Endothelial cell of umbilical vein (primary cell): ENCODE data around the gene GPR33. TPM values are rescaled to one million over a fixed set of nuclear protein-coding genes. Genes with fewer than 3 reads are reported as not detected.

Experiments
- BruUV-seq: library from RNA; stranded (reverse); fragments of 400-500 nt; replicated peaks from 2 replicates; lab custom pipeline; 2021; lab: Mats Ljungman, UMichigan
- CTCF ChIA-PET: fragments of 300-600, 350-600 bp; sonication (Branson Sonifier 250); formaldehyde crosslinking; loops from one replicate; lab custom pipeline; 2021; ENCODE audit warnings: antibody characterized with exemption, inconsistent platforms; lab: Charles Lee
- POLR2A ChIA-PET: fragments of 300-600, 350-600 bp; sonication (Branson Sonifier 250); formaldehyde crosslinking; loops from one replicate; lab custom pipeline; 2021; ENCODE audit warnings: antibody characterized with exemption, inconsistent platforms; lab: Charles Lee
- DNase-seq: peaks from one replicate; pipeline ENCODE4 v3.0.0-alpha.2; 2011; ENCODE audit warnings: low read depth, low spot score
- FAIRE-seq: peaks from 2 replicates; lab custom pipeline; 2011; peaks lifted over from hg19 to GRCh38; lab: Jason Lieb, UNC
- H2AFZ ChIP-seq: 2 replicates; pipeline ENCODE4 v1.6.0; 2012; ENCODE audit warnings: low read depth, low read length, control low read depth, inconsistent platforms
- H3K27ac ChIP-seq: 2 replicates; pipeline ENCODE4 v1.5.1; 2011; ENCODE audit warnings: low read depth, mild to moderate bottlenecking, control low read depth, low read length, moderate library complexity; ENCODE audit not compliant: insufficient read depth
- H3K27me3 ChIP-seq, 2 experiments: 2 replicates each; pipeline versions ENCODE4 v1.6.0 to v1.6.1; 2011; ENCODE audit warnings: low read length in 2 of 2, mixed read lengths in 1 of 2; ENCODE audit not compliant: control insufficient read depth in 2 of 2, insufficient read depth in 2 of 2
- H3K36me3 ChIP-seq, 2 experiments: 2 replicates in 1 of 2; 3 replicates in 1 of 2; pipeline ENCODE4 v1.5.1; 2011; ENCODE audit warnings: low read length in 2 of 2, mild to moderate bottlenecking in 1 of 2, moderate library complexity in 1 of 2; ENCODE audit not compliant: control insufficient read depth in 2 of 2, insufficient read depth in 2 of 2; ENCODE audit errors: extremely low read depth in 1 of 2
- H3K4me1 ChIP-seq: 3 replicates; pipeline ENCODE4 v1.5.1; 2011; ENCODE audit warnings: mild to moderate bottlenecking, low read length; ENCODE audit not compliant: control insufficient read depth, insufficient read depth; ENCODE audit errors: extremely low read depth
- H3K4me2 ChIP-seq: 2 replicates; pipeline ENCODE4 v1.6.1; 2011; ENCODE audit warnings: low read length, control low read depth, mixed read lengths; ENCODE audit not compliant: insufficient read depth
- H3K4me3 ChIP-seq, 3 experiments: fragments of 200-600 bp in 1 of 3; sonication (generic), shearing (Covaris generic) in 1 of 3; replicated peaks in 1 of 3; 2 replicates each; pipeline ENCODE4 v1.5.1; 2011 to 2016; ENCODE audit warnings: control low read depth in 3 of 3, low read length in 3 of 3, mild to moderate bottlenecking in 2 of 3, inconsistent platforms in 1 of 3, low read depth in 1 of 3, moderate library complexity in 1 of 3; ENCODE audit not compliant: insufficient read depth in 1 of 3
- H3K79me2 ChIP-seq: 2 replicates; pipeline ENCODE4 v1.6.0; 2012; ENCODE audit warnings: low read length, inconsistent platforms; ENCODE audit not compliant: control insufficient read depth, insufficient read depth
- H3K9ac ChIP-seq: replicated peaks from 2 replicates; pipeline ENCODE3; 2011; ENCODE audit warnings: low read length, control low read depth; ENCODE audit not compliant: insufficient read depth; ENCODE audit errors: extremely low read depth
- H3K9me1 ChIP-seq: replicated peaks from 3 replicates; pipeline ENCODE4 v1.6.0; 2011; ENCODE audit warnings: mild to moderate bottlenecking, low read length; ENCODE audit not compliant: control insufficient read depth, insufficient read depth; ENCODE audit errors: extremely low read depth
- H3K9me3 ChIP-seq: replicated peaks from 2 replicates; pipeline ENCODE4 v1.5.1; 2012; ENCODE audit warnings: low read length, inconsistent platforms; ENCODE audit not compliant: control insufficient read depth, insufficient read depth
- H4K20me1 ChIP-seq: replicated peaks from 2 replicates; pipeline ENCODE3; 2011; ENCODE audit warnings: mild to moderate bottlenecking, low read length; ENCODE audit not compliant: control insufficient read depth, insufficient read depth; ENCODE audit errors: extremely low read depth
- EZH2 ChIP-seq: IDR thresholded peaks from 2 replicates; pipeline ENCODE4 v1.6.1; 2012; ENCODE audit warnings: borderline replicate concordance, low read depth, mild to moderate bottlenecking, moderate library complexity, low read length, inconsistent platforms; ENCODE audit not compliant: severe bottlenecking
- FOS ChIP-seq: IDR thresholded peaks from 2 replicates; pipeline ENCODE4 v1.6.1; 2011; ENCODE audit warnings: mild to moderate bottlenecking, low read length, moderate library complexity, borderline replicate concordance; ENCODE audit not compliant: insufficient read depth
- GATA2 ChIP-seq: IDR thresholded peaks from 2 replicates; pipeline ENCODE4 v1.7.0; 2011; ENCODE audit warnings: low read depth, mild to moderate bottlenecking, moderate library complexity, mixed read lengths, low read length; ENCODE audit not compliant: insufficient read length, insufficient read depth
- JUN ChIP-seq: IDR thresholded peaks from 2 replicates; pipeline ENCODE4 v1.6.1; 2011; ENCODE audit warnings: borderline replicate concordance, low read depth; ENCODE audit not compliant: insufficient read length, insufficient read depth
- MYC ChIP-seq: IDR thresholded peaks from one replicate; pipeline ENCODE4 v1.6.1; 2011; ENCODE audit warnings: mild to moderate bottlenecking, low read depth, low read length
- POLR2AphosphoS5 ChIP-seq: IDR thresholded peaks from 2 replicates; pipeline ENCODE4 v1.6.1; 2012; ENCODE audit warnings: low read depth, mild to moderate bottlenecking, control low read depth, low read length, moderate library complexity; ENCODE audit not compliant: insufficient read depth
- dilution Hi-C: fragments of 300-500 bp; cut with MboI; formaldehyde crosslinking; loops from one replicate; pipeline ENCODE4 v1.15.0; 2019; ENCODE audit warnings: low sequenced_read_pairs; ENCODE audit not compliant: extremely low pct_ligation_motif_present
- intact Hi-C: fragments of 100-400 bp; cut with micrococcal nuclease; formaldehyde crosslinking; loops from one replicate; pipeline ENCODE4 v1.10.0; 2022
- polyA plus RNA-seq, 4 experiments: library from polyadenylated mRNA; depleted of rRNA in 3 of 4; stranded (reverse) in 3 of 4; unstranded in 1 of 4; fragments of >200 nt; gene quantifications; 2 replicates each; pipeline versions ENCODE4 v1.2.1 to v1.2.3, GENCODE V29; 2011 to 2012; ENCODE audit warnings: missing spikeins in 1 of 4
- total RNA-seq: library from RNA; stranded (reverse); gene quantifications from 2 replicates; pipeline ENCODE4 v1.2.3, GENCODE V29; 2021
- TF ChIP-seq, protein P1 (sequence below), 2 donors: IDR thresholded peaks; 1 replicate in 1 of 2; 2 replicates in 1 of 2; pipeline ENCODE4 v1.5.1; 2011; ENCODE audit warnings: low read length in 2 of 2, mild to moderate bottlenecking in 2 of 2, moderate library complexity in 2 of 2, control low read depth in 1 of 2, inconsistent platforms in 1 of 2, low read depth in 1 of 2; ENCODE audit not compliant: insufficient read depth in 1 of 2; ENCODE audit errors: extremely low read depth in 1 of 2
- TF ChIP-seq, protein P2 (sequence below): IDR thresholded peaks from 2 replicates; pipeline ENCODE4 v1.6.1; 2011; ENCODE audit not compliant: insufficient read depth, insufficient read length

GPR33 gene
- total and polyA plus RNA-seq, 2 donors (not counting 3 experiments of a cell fraction or from before 2014, with no cell fraction given), result not detected

DNA sequence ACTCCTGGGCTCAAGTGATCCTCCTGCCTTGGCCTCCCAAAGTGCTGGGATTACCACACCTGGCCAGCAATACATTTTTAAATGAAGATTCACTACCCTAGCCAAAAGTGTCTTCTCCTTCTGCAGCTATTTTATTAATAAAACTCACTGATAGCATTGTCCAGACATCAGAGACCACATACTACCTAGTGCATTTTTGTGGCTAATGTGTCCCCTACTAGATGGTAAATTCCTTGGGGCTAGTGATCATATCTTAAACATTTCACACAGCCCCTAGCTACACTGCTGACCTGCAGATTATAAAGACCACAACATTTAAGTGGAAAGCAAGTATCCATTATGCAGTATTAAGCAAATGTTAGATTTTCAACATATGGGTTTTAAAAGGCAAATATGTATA, 47.6 kb downstream of the GPR33 start:
- H3K4me2 ChIP-seq, result no peak overlapping the region
- BruUV-seq, result no TSS peak

More for the DNA sequence above, 47.6 kb downstream of the GPR33 start:
- H2AFZ ChIP-seq, result no peak overlapping the region
- H3K79me2 ChIP-seq, result no peaks in the 10 kb centered on the region
- ChIA-PET POLR2A (no interaction called here), CTCF (interaction anchor here (1.0 kb wide), 1 partner anchor 9 kb away, joined by 3 read pairs; no protein-coding TSS in a partner anchor)
- H3K4me1 ChIP-seq, result no peaks in the 10 kb centered on the region
- no peak overlapping the region for H3K9ac ChIP-seq
- H3K9me1 ChIP-seq, result no peaks in the 10 kb centered on the region
- no peaks in the 10 kb centered on the region for H3K36me3 ChIP-seq
- H3K9me3 ChIP-seq, result no peaks in the 10 kb centered on the region
- dilution Hi-C loops (no loop called here), intact Hi-C loops (no loop called here)
- no peak overlapping the region for H3K4me3 ChIP-seq
- FAIRE-seq (no peak), DNase-seq (no peak)
- no peaks in the 10 kb centered on the region for H4K20me1 ChIP-seq
- H3K27me3 ChIP-seq, result no peaks in the 10 kb centered on the region
- no peak overlapping the region for H3K27ac ChIP-seq
- TF ChIP-seq EZH2, result no peak
- TF ChIP-seq JUN, result no peak
- TF ChIP-seq FOS, result no peak
- TF ChIP-seq POLR2AphosphoS5, result no peak
- TF ChIP-seq, protein P1, sequence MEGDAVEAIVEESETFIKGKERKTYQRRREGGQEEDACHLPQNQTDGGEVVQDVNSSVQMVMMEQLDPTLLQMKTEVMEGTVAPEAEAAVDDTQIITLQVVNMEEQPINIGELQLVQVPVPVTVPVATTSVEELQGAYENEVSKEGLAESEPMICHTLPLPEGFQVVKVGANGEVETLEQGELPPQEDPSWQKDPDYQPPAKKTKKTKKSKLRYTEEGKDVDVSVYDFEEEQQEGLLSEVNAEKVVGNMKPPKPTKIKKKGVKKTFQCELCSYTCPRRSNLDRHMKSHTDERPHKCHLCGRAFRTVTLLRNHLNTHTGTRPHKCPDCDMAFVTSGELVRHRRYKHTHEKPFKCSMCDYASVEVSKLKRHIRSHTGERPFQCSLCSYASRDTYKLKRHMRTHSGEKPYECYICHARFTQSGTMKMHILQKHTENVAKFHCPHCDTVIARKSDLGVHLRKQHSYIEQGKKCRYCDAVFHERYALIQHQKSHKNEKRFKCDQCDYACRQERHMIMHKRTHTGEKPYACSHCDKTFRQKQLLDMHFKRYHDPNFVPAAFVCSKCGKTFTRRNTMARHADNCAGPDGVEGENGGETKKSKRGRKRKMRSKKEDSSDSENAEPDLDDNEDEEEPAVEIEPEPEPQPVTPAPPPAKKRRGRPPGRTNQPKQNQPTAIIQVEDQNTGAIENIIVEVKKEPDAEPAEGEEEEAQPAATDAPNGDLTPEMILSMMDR (IDR thresholded peaks at IDR 0.05; ENCODE audit: extremely low read depth in 1 of 2, insufficient read depth in 1 of 2, low read depth in 1 of 2, low read length in 2 of 2), result no peak
- TF ChIP-seq, protein P2, sequence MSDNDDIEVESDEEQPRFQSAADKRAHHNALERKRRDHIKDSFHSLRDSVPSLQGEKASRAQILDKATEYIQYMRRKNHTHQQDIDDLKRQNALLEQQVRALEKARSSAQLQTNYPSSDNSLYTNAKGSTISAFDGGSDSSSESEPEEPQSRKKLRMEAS, result no peak
- no peak for TF ChIP-seq MYC
- no peak for TF ChIP-seq GATA2
